GM10248 (cell line): ENCODE results near the gene ZNF469.

ENCODE experiments used
- CTCF ChIA-PET: fragments of 300-600 bp; sonication (Branson Sonifier 250); formaldehyde crosslinking; extraction: SDS; loops from one replicate; lab custom pipeline; 2021; ENCODE audit warnings: antibody characterized with exemption; lab: Yijun Ruan, JAX
- POLR2A ChIA-PET: fragments of 350-650 bp; sonication (Branson Sonifier 250); formaldehyde crosslinking; extraction: SDS; loops from one replicate; lab custom pipeline; 2020; ENCODE audit warnings: antibody characterized with exemption; lab: Yijun Ruan, JAX
- DNase-seq: peaks from one replicate; pipeline ENCODE4 v3.0.0; 2012; ENCODE audit errors: extremely low spot score
- CTCF ChIP-seq: IDR thresholded peaks from 2 replicates; pipeline ENCODE4 v1.5.1; 2012; ENCODE audit warnings: mild to moderate bottlenecking, low read depth; ENCODE audit errors: extremely low read depth, missing control alignments, control extremely low read depth

ZNF469 gene

GRCh38 chr16:88381820-88382451 lies 823 bp upstream of the ZNF469 start:
- no peak for DNase-seq
- ChIA-PET POLR2A (no interaction called here), CTCF (no interaction called here)
- TF ChIP-seq CTCF, result no peak

- ChIA-PET CTCF (interaction anchor here (1.1 kb wide), 1 partner anchor 19 kb away, joined by 3 read pairs; no protein-coding TSS in a partner anchor), POLR2A (no interaction called here)
- peak; percentile 17 for TF ChIP-seq CTCF
- DNase-seq, result no peak
These were observed 852 bp downstream of the ZNF469 start for GRCh38 chr16:88383401-88384221.

GRCh38 chr16:88384222-88385111 lies 1.7 kb downstream of the ZNF469 start:
- ChIA-PET POLR2A (no interaction called here), CTCF (no interaction called here)
- TF ChIP-seq CTCF, result no peak
- DNase-seq, result no peak

- ChIA-PET POLR2A (no interaction called here), CTCF (no interaction called here)
- TF ChIP-seq CTCF, result no peak
- DNase-seq, result no peak
These were observed 2.4 kb downstream of the ZNF469 start for GRCh38 chr16:88385112-88385594.

GRCh38 chr16:88385831-88386815 lies 3.4 kb downstream of the ZNF469 start:
- ChIA-PET POLR2A (no interaction called here), CTCF (no interaction called here)
- TF ChIP-seq CTCF, result no peak
- no peak for DNase-seq
